ENCODE data around the gene MYH10. TPM values are rescaled to one million over a fixed set of nuclear protein-coding genes. Genes with fewer than 3 reads are reported as not detected.

Gene MYH10
- total RNA-seq, 1 donor from 2014 or later = 3.4 TPM

- ChIA-PET CTCF (no interaction called here), POLR2A (no interaction called here)
- no peak for ATAC-seq (ENCODE audit: low read depth)
- H3K27ac Mint-ChIP-seq = no peak overlapping the region
- peaks cover 91% of the 10 kb centered on the region for H3K36me3 Mint-ChIP-seq (ENCODE audit: low read depth)
- TF ChIP-seq CTCF (IDR thresholded peaks at IDR 0.05) = no peak
- H3K4me3 Mint-ChIP-seq = no peak overlapping the region
- no peaks in the 10 kb centered on the region for H3K9me3 Mint-ChIP-seq
- intact Hi-C loops (cut with micrococcal nuclease) = no loop called here
- no peaks in the 10 kb centered on the region for H3K27me3 Mint-ChIP-seq
- no peak for DNase-seq
- no peaks in the 10 kb centered on the region for H3K4me1 Mint-ChIP-seq
Measured at GRCh38 chr17:8463099-8463498, 167.4 kb downstream of the MYH10 start.

GRCh38 chr17:8462564-8462963, 168.0 kb downstream of the MYH10 start:
- TF ChIP-seq CTCF (IDR thresholded peaks at IDR 0.05) = no peak

GRCh38 chr17:8459831-8460230, 170.7 kb downstream of the MYH10 start:
- Mint-ChIP-seq H3K27ac (no peak overlapping the region), H3K4me1 (no peaks in the 10 kb centered on the region), H3K4me3 (no peak overlapping the region), H3K9me3 (no peaks in the 10 kb centered on the region), H3K36me3 (ENCODE audit: low read depth) (peaks cover 91% of the 10 kb centered on the region), H3K27me3 (no peaks in the 10 kb centered on the region)
- intact Hi-C loops (cut with micrococcal nuclease) = no loop called here
- ATAC-seq (ENCODE audit: low read depth) (no peak), DNase-seq (no peak)
- ChIA-PET CTCF (no interaction called here), POLR2A (no interaction called here)
- TF ChIP-seq CTCF (IDR thresholded peaks at IDR 0.05) = no peak

More at GRCh38 chr17:8462564-8462963, 168.0 kb downstream of the MYH10 start:
- Mint-ChIP-seq H3K36me3 (ENCODE audit: low read depth) (peaks cover 89% of the 10 kb centered on the region), H3K27ac (no peak overlapping the region), H3K4me3 (no peak overlapping the region), H3K4me1 (no peaks in the 10 kb centered on the region), H3K9me3 (no peaks in the 10 kb centered on the region), H3K27me3 (no peaks in the 10 kb centered on the region)
- intact Hi-C loops (cut with micrococcal nuclease) = no loop called here
- DNase-seq = no peak
- CTCF ChIA-PET = no interaction called here
- ATAC-seq (ENCODE audit: low read depth) = no peak
- POLR2A ChIA-PET = no interaction called here

- ChIA-PET CTCF (no interaction called here), POLR2A (no interaction called here)
- Mint-ChIP-seq H3K4me1 (no peaks in the 10 kb centered on the region), H3K36me3 (ENCODE audit: low read depth) (peaks cover 89% of the 10 kb centered on the region), H3K27ac (no peak overlapping the region), H3K27me3 (no peaks in the 10 kb centered on the region), H3K4me3 (no peak overlapping the region), H3K9me3 (no peaks in the 10 kb centered on the region)
- intact Hi-C loops (cut with micrococcal nuclease) = no loop called here
- ATAC-seq (ENCODE audit: low read depth) (no peak), DNase-seq (no peak)
- TF ChIP-seq CTCF (IDR thresholded peaks at IDR 0.05) = no peak
Measured at GRCh38 chr17:8459107-8459506, 171.4 kb downstream of the MYH10 start.

GRCh38 chr17:8458128-8458527, 172.4 kb downstream of the MYH10 start:
- DNase-seq (no peak), ATAC-seq (ENCODE audit: low read depth) (no peak)
- Mint-ChIP-seq H3K9me3 (no peaks in the 10 kb centered on the region), H3K4me1 (no peaks in the 10 kb centered on the region), H3K4me3 (no peak overlapping the region), H3K27ac (no peak overlapping the region), H3K36me3 (ENCODE audit: low read depth) (peaks cover 84% of the 10 kb centered on the region), H3K27me3 (no peaks in the 10 kb centered on the region)
- intact Hi-C loops (cut with micrococcal nuclease) = no loop called here
- POLR2A ChIA-PET = no interaction called here
- no peak for TF ChIP-seq CTCF (IDR thresholded peaks at IDR 0.05)
- CTCF ChIA-PET = no interaction called here
